ENCODE results near the gene C9orf50. TPM values are rescaled to one million over a fixed set of nuclear protein-coding genes. Genes with fewer than 3 reads are reported as not detected.

The C9orf50 gene
- total and polyA plus RNA-seq, 2 experiments from 2014 or later = not detected

DNA sequence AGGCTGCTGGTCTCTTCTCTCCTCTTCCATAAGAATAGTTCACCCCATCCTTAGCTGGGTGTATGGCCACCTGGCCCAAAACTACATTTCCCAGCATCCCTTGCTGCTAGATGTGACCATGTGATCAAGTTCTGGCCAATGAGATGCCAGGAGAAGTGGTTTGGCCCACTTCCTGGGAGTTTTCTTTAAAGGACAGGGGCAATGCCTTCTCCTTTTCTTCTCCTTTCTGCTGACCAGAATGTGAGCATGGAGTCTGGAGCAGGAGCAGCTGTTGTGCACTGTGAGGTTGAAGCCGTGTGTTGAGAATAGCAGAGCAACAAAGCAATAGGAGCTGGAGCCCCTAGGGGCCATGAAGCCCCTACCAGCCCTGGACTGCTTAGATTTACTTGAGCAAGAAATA lies 36.8 kb downstream of the C9orf50 start (continued):
- TF ChIP-seq, protein P1, sequence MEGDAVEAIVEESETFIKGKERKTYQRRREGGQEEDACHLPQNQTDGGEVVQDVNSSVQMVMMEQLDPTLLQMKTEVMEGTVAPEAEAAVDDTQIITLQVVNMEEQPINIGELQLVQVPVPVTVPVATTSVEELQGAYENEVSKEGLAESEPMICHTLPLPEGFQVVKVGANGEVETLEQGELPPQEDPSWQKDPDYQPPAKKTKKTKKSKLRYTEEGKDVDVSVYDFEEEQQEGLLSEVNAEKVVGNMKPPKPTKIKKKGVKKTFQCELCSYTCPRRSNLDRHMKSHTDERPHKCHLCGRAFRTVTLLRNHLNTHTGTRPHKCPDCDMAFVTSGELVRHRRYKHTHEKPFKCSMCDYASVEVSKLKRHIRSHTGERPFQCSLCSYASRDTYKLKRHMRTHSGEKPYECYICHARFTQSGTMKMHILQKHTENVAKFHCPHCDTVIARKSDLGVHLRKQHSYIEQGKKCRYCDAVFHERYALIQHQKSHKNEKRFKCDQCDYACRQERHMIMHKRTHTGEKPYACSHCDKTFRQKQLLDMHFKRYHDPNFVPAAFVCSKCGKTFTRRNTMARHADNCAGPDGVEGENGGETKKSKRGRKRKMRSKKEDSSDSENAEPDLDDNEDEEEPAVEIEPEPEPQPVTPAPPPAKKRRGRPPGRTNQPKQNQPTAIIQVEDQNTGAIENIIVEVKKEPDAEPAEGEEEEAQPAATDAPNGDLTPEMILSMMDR (conservative IDR thresholded peaks at IDR 0.05; ENCODE audit: low read depth in 2 of 2) = peak in 1 of 2 experiments; percentile 20; a peak in 1 of 4 replicates
- TF ChIP-seq, protein P2, sequence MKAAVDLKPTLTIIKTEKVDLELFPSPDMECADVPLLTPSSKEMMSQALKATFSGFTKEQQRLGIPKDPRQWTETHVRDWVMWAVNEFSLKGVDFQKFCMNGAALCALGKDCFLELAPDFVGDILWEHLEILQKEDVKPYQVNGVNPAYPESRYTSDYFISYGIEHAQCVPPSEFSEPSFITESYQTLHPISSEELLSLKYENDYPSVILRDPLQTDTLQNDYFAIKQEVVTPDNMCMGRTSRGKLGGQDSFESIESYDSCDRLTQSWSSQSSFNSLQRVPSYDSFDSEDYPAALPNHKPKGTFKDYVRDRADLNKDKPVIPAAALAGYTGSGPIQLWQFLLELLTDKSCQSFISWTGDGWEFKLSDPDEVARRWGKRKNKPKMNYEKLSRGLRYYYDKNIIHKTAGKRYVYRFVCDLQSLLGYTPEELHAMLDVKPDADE (IDR thresholded peaks at IDR 0.05) = peak; percentile 91
- no peak for TF ChIP-seq NANOG (IDR thresholded peaks at IDR 0.05; ENCODE audit: borderline replicate concordance)

DNA sequence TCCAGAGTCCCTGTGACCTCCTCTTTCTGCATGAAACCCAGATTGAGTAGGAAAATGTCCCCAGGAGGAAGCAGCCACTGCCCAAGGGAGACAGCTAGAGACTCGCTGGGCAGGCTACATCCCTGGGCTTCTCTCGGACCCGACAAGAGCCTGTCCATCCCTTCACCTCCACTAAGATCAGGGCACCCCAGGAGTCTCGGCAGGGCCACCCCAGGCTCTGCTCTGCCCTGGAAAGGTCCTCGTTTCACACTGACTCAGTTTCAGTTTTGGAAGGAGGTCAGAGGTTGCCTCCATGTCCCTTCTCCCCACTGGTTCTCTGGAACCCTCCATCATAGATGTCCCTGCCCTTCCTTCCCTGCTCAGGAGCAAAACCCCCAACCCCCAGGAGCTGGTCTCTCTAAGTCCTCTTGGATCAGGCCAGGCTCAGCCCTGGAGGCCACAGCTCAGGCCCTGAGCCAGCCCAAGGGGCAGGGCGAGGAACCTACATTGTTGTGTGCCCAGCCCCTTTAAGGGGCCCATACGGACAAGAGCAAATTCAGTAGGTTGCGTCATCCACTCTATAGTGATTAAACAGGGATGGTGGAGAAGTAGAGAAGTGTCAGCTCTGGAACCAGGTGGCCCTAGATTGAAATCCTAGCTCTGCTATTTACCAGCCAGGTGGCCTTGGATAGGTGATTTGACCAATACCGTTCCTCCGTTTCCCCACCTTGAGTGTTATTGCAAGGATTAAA lies 37.4 kb downstream of the C9orf50 start:
- Mint-ChIP-seq H3K4me1 (peaks cover 28% of the 10 kb centered on the region), H3K9me3 (no peaks in the 10 kb centered on the region), H3K36me3 (ENCODE audit: low read depth) (no peaks in the 10 kb centered on the region), H3K4me3 (no peak overlapping the region; the same call in 2 of the 3 replicates), H3K27me3 (ENCODE audit: insufficient read depth, low read depth, poor library complexity) (peaks cover 13% of the 10 kb centered on the region), H3K27ac (no peak overlapping the region)
- H3K27ac ChIP-seq (ENCODE audit: low read depth) = no peak overlapping the region
- ATAC-seq (no peak), DNase-seq (ENCODE audit: low spot score) (no peak)
- no peaks in the 10 kb centered on the region for H3K79me2 ChIP-seq (replicated peaks; ENCODE audit: insufficient read depth)
- TF ChIP-seq, protein P3, sequence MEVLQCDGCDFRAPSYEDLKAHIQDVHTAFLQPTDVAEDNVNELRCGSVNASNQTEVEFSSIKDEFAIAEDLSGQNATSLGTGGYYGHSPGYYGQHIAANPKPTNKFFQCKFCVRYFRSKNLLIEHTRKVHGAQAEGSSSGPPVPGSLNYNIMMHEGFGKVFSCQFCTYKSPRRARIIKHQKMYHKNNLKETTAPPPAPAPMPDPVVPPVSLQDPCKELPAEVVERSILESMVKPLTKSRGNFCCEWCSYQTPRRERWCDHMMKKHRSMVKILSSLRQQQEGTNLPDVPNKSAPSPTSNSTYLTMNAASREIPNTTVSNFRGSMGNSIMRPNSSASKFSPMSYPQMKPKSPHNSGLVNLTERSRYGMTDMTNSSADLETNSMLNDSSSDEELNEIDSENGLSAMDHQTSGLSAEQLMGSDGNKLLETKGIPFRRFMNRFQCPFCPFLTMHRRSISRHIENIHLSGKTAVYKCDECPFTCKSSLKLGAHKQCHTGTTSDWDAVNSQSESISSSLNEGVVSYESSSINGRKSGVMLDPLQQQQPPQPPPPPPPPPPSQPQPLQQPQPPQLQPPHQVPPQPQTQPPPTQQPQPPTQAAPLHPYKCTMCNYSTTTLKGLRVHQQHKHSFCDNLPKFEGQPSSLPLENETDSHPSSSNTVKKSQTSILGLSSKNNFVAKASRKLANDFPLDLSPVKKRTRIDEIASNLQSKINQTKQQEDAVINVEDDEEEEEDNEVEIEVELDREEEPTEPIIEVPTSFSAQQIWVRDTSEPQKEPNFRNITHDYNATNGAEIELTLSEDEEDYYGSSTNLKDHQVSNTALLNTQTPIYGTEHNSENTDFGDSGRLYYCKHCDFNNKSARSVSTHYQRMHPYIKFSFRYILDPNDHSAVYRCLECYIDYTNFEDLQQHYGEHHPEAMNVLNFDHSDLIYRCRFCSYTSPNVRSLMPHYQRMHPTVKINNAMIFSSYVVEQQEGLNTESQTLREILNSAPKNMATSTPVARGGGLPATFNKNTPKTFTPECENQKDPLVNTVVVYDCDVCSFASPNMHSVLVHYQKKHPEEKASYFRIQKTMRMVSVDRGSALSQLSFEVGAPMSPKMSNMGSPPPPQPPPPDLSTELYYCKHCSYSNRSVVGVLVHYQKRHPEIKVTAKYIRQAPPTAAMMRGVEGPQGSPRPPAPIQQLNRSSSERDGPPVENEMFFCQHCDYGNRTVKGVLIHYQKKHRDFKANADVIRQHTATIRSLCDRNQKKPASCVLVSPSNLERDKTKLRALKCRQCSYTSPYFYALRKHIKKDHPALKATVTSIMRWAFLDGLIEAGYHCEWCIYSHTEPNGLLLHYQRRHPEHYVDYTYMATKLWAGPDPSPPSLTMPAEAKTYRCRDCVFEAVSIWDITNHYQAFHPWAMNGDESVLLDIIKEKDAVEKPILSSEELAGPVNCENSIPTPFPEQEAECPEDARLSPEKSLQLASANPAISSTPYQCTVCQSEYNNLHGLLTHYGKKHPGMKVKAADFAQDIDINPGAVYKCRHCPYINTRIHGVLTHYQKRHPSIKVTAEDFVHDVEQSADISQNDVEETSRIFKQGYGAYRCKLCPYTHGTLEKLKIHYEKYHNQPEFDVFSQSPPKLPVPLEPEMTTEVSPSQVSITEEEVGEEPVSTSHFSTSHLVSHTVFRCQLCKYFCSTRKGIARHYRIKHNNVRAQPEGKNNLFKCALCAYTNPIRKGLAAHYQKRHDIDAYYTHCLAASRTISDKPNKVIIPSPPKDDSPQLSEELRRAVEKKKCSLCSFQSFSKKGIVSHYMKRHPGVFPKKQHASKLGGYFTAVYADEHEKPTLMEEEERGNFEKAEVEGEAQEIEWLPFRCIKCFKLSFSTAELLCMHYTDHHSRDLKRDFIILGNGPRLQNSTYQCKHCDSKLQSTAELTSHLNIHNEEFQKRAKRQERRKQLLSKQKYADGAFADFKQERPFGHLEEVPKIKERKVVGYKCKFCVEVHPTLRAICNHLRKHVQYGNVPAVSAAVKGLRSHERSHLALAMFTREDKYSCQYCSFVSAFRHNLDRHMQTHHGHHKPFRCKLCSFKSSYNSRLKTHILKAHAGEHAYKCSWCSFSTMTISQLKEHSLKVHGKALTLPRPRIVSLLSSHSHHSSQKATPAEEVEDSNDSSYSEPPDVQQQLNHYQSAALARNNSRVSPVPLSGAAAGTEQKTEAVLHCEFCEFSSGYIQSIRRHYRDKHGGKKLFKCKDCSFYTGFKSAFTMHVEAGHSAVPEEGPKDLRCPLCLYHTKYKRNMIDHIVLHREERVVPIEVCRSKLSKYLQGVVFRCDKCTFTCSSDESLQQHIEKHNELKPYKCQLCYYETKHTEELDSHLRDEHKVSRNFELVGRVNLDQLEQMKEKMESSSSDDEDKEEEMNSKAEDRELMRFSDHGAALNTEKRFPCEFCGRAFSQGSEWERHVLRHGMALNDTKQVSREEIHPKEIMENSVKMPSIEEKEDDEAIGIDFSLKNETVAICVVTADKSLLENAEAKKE (CRISPR knock-in tag; IDR thresholded peaks at IDR 0.05) = no peak
- TF ChIP-seq STAT1 (IDR thresholded peaks at IDR 0.05; ENCODE audit: unreplicated experiment) (no peak), JUNB (IDR thresholded peaks at IDR 0.05; ENCODE audit: unreplicated experiment) (no peak), ZNF114 (CRISPR knock-in tag; IDR thresholded peaks at IDR 0.05) (no peak)
- H3K9me2 ChIP-seq (ENCODE audit: insufficient read depth) = no peaks in the 10 kb centered on the region
- no peak overlapping the region for H3K4me3 ChIP-seq
- H2AFZ ChIP-seq = no peak overlapping the region
- H4K20me1 ChIP-seq (replicated peaks; ENCODE audit: insufficient read depth) = no peaks in the 10 kb centered on the region
- H3K27me3 ChIP-seq (ENCODE audit: insufficient read depth) = no peaks in the 10 kb centered on the region
- no peaks in the 10 kb centered on the region for H3F3A ChIP-seq (replicated peaks; ENCODE audit: low read depth)
- no peak overlapping the region for H3K4me2 ChIP-seq
- no peaks in the 10 kb centered on the region for H3K36me3 ChIP-seq (ENCODE audit: insufficient read depth)
- peaks cover 3% of the 10 kb centered on the region; the same call in 1 of the 2 replicates for H3K4me1 ChIP-seq (ENCODE audit: insufficient read depth)

Measured in GM23338 (cell line).